ENCODE results near the gene MOB1B.

Gene MOB1B

DNA sequence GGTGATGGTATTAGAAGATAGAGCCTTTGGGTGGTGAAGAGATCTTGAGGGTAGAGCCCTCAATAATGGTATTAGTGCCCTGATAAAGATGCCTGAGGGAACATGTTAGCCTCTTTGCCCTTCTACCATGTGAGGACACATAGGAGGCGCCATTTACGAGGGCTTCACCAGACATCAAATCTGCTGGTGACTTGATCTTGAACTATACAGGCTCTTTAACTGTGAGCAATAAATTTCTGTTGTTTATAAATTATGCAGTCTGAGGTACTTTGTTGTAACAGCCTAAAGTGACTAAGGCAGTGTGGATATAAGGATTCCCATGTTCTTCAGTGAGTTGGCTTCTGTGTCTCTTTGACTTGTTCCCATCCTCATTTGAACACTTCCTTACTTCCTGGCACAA is 11.8 kb downstream of the MOB1B start:
- 94 to 99% methylated on average over 2 of the region's 2 CpGs for WGBS, 2 experiments
- no peaks in the 10 kb centered on the region for H3K4me1 ChIP-seq (ENCODE audit: control insufficient read depth, insufficient read depth, low read length)
- H3K4me3 ChIP-seq (ENCODE audit: insufficient read depth, low read depth, low read length): no peak overlapping the region
- H3K36me3 ChIP-seq (ENCODE audit: control insufficient read depth, insufficient read depth, low read length): no peaks in the 10 kb centered on the region
- H3K9me3 ChIP-seq (ENCODE audit: control insufficient read depth, low read length): no peaks in the 10 kb centered on the region
- no peak overlapping the region for H3K27ac ChIP-seq (ENCODE audit: insufficient read depth, low read depth, low read length, poor library complexity, severe bottlenecking)
- H3K27me3 ChIP-seq (ENCODE audit: control insufficient read depth, insufficient read depth, low read length, poor library complexity, severe bottlenecking): no peaks in the 10 kb centered on the region

DNA sequence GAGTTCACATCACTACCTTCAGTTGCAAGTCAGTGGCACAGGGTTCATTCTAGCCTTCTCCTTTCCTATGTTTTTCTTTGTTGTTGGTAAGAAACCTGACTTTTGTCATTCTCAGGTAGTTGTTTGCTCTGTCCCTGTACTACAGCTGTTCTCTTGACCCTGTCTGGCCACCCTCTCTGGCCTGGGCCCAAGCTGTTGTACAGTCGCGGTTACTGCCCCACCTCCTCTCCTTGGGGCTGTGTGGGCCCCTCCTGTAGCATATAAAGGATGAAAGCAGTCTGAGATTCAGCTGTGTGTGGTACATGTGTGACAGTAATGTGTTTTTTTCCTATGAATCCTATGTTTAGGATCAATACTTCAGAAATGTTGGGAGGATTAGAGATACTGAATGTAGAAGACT is 12.5 kb downstream of the MOB1B start:
- H3K4me3 ChIP-seq (ENCODE audit: insufficient read depth, low read depth, low read length): no peak overlapping the region
- H3K27me3 ChIP-seq (ENCODE audit: control insufficient read depth, insufficient read depth, low read length, poor library complexity, severe bottlenecking): no peaks in the 10 kb centered on the region
- H3K27ac ChIP-seq (ENCODE audit: insufficient read depth, low read depth, low read length, poor library complexity, severe bottlenecking): no peak overlapping the region
- no peaks in the 10 kb centered on the region for H3K36me3 ChIP-seq (ENCODE audit: control insufficient read depth, insufficient read depth, low read length)
- WGBS, 2 experiments: 91 to 95% methylated on average over 2 of the region's 2 CpGs
- H3K4me1 ChIP-seq (ENCODE audit: control insufficient read depth, insufficient read depth, low read length): no peaks in the 10 kb centered on the region
- H3K9me3 ChIP-seq (ENCODE audit: control insufficient read depth, low read length): peaks cover 3% of the 10 kb centered on the region

DNA sequence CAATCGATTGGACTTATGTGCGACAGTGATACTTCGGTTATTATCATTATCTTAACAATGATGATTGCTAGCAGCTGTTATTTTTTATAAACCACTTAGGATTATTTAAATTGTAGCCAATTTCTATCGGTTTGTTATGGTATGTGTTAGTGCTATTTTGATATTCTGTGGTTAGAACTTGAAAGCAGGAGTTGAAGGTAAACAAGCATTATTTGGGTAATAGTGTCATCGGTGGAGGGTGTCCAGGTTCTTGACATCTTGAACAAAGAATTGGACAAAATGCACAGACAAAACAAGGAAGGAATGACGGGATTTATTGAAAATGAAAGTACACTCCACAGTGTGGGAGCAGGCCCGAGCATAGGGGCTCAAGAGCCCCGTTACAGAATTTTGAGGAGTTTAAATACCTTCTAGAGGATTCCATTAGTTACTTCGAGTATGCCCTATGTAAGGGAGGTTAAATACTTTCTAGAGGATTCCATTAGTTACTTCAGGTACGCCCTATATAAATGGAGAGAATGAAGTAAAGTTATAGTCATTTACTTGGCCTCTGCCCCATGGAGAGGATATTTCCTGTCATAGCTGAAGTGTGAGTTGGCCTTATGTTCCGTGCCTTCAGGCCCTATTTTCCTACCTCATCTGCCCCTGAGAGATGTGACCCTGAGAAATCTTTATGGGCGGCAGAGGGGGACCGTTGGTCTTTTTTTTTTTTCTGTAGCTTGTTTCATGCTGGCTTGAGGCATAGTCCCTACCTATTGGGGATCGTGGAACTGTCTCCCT is 13.1 kb downstream of the MOB1B start:
- Histone ChIP-seq H3K4me3 (ENCODE audit: insufficient read depth, low read depth, low read length) (no peak overlapping the region), H3K4me1 (ENCODE audit: control insufficient read depth, insufficient read depth, low read length) (no peaks in the 10 kb centered on the region), H3K36me3 (ENCODE audit: control insufficient read depth, insufficient read depth, low read length) (no peaks in the 10 kb centered on the region), H3K9me3 (ENCODE audit: control insufficient read depth, low read length) (peaks cover 4% of the 10 kb centered on the region), H3K27ac (ENCODE audit: insufficient read depth, low read depth, low read length, poor library complexity, severe bottlenecking) (no peak overlapping the region), H3K27me3 (ENCODE audit: control insufficient read depth, insufficient read depth, low read length, poor library complexity, severe bottlenecking) (no peaks in the 10 kb centered on the region)
- WGBS, 2 experiments: 96 to 97% methylated on average over 13 to 14 of the region's 14 CpGs

DNA sequence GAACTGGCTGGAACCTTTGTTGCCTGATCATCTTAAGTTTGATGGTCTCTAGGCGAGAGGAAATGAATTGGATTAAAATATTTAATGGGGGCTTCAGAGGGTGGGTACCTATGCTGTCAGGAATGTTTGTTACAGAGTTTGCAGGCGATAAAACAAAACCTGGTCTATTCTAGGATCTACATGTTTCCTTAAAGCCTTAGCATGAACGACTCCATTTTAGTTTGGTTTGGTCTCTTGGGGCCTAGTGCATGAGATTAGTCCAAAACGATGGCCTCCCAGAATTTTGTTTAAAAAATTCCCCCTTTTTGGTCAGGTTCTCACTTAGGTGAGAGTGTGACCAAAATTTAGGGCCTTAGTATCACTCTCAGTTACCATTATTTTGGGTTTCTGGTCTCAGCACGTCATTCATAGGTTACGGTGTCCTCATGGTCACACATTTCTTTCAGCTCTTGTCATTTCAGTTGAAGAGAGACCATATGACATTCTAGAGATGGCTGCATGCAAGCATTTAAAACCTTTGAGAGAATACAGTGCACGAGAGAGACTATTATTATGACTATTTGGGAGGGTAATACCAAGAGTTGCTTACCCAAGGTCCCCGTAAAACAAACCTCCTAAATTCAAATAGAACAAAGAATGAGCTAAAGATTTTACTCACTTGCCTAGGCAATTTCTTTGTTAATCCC is 13.8 kb downstream of the MOB1B start:
- 86% methylated on average over 8 of the region's 8 CpGs for WGBS, 2 experiments
- Histone ChIP-seq H3K27ac (ENCODE audit: insufficient read depth, low read depth, low read length, poor library complexity, severe bottlenecking) (no peak overlapping the region), H3K27me3 (ENCODE audit: control insufficient read depth, insufficient read depth, low read length, poor library complexity, severe bottlenecking) (no peaks in the 10 kb centered on the region), H3K4me3 (ENCODE audit: insufficient read depth, low read depth, low read length) (no peak overlapping the region), H3K9me3 (ENCODE audit: control insufficient read depth, low read length) (peaks cover 4% of the 10 kb centered on the region), H3K36me3 (ENCODE audit: control insufficient read depth, insufficient read depth, low read length) (no peaks in the 10 kb centered on the region), H3K4me1 (ENCODE audit: control insufficient read depth, insufficient read depth, low read length) (no peaks in the 10 kb centered on the region)

DNA sequence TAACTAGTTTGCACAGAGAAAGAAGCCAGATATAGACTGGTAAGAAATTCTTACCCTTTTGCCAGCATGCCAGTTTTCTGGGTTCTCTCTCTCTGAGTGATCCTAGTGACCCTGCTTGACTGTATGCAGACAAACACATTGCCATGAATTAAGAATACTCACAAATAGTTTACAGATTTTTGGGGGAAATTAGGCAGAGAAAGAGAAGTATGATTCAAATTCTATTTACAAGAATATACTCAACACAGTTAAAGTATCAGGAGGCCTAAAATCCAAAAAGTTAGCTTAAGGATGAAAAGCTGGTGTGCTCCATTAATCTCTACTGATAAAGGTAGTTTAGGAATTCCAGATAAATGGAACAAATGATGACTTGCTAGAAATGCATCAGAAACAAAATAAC is 18.4 kb downstream of the MOB1B start:
- no peaks in the 10 kb centered on the region for H3K4me1 ChIP-seq (ENCODE audit: control insufficient read depth, insufficient read depth, low read length)
- no peaks in the 10 kb centered on the region for H3K36me3 ChIP-seq (ENCODE audit: control insufficient read depth, insufficient read depth, low read length)
- H3K9me3 ChIP-seq (ENCODE audit: control insufficient read depth, low read length): peaks cover 4% of the 10 kb centered on the region
- no peak overlapping the region for H3K4me3 ChIP-seq (ENCODE audit: insufficient read depth, low read depth, low read length)
- no peaks in the 10 kb centered on the region for H3K27me3 ChIP-seq (ENCODE audit: control insufficient read depth, insufficient read depth, low read length, poor library complexity, severe bottlenecking)
- no peak overlapping the region for H3K27ac ChIP-seq (ENCODE audit: insufficient read depth, low read depth, low read length, poor library complexity, severe bottlenecking)

DNA sequence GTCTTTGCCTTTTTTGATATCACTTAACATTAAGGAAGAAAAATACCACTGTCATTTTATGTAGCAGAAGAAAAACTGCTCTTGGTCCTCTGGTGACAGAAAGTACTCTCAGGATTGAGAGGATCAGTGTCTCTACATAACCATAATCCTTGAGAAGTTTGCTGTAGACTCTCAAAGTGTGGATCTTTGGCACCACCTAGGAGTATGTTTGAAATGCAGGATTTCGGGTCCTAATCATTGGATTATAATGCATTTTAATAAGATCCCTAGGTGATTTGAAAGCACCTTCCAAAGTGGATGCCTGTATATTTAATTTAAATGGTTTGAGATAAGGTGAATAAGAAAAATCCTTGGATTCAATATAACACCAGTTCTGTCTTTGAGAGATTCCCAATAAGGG is 23.2 kb downstream of the MOB1B start:
- Histone ChIP-seq H3K27me3 (ENCODE audit: control insufficient read depth, insufficient read depth, low read length, poor library complexity, severe bottlenecking) (no peaks in the 10 kb centered on the region), H3K9me3 (ENCODE audit: control insufficient read depth, low read length) (no peaks in the 10 kb centered on the region), H3K4me1 (ENCODE audit: control insufficient read depth, insufficient read depth, low read length) (no peaks in the 10 kb centered on the region), H3K27ac (ENCODE audit: insufficient read depth, low read depth, low read length, poor library complexity, severe bottlenecking) (no peak overlapping the region), H3K4me3 (ENCODE audit: insufficient read depth, low read depth, low read length) (no peak overlapping the region), H3K36me3 (ENCODE audit: control insufficient read depth, insufficient read depth, low read length) (no peaks in the 10 kb centered on the region)
- WGBS, 2 experiments: 90 to 100% methylated on average over 1 of the region's 1 CpG

DNA sequence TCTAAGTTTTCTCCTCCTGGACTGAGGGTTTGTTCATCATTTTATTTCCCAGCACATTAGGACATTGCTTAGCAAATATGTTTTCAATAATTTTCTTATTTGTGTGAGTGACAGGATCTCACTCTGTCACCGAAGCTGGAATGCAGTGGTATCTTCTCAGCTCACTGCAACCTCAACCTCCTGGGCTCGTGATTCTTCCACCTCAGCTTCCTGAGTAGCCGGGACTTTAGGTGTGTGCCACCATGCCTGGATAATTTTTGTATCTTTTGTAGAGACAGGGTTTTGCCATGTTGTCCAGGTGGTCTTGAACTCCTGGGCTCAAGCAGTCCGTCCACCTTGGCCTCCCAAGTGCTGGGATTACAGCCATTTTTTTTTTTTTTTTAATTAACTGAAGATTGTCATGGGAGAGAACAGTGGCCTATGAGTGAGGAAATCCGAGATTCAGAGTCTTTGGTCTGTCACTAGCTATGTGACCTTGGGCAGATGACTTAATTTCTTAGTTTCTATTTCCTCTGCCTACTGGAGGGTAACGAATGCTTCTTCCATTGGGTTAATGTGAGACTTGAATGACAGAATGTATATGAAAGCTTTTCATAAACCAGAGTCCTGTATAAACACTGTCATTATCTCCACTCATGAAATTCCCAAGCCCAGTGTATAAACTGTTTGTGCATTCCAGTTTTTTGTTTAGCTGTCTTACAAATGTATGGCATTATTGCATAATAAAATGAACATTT is 23.9 kb downstream of the MOB1B start:
- Histone ChIP-seq H3K4me1 (ENCODE audit: control insufficient read depth, insufficient read depth, low read length) (no peaks in the 10 kb centered on the region), H3K9me3 (ENCODE audit: control insufficient read depth, low read length) (no peaks in the 10 kb centered on the region), H3K4me3 (ENCODE audit: insufficient read depth, low read depth, low read length) (no peak overlapping the region), H3K27me3 (ENCODE audit: control insufficient read depth, insufficient read depth, low read length, poor library complexity, severe bottlenecking) (no peaks in the 10 kb centered on the region), H3K36me3 (ENCODE audit: control insufficient read depth, insufficient read depth, low read length) (no peaks in the 10 kb centered on the region), H3K27ac (ENCODE audit: insufficient read depth, low read depth, low read length, poor library complexity, severe bottlenecking) (no peak overlapping the region)
- 92 to 93% methylated on average over 5 to 6 of the region's 6 CpGs for WGBS, 2 experiments

DNA sequence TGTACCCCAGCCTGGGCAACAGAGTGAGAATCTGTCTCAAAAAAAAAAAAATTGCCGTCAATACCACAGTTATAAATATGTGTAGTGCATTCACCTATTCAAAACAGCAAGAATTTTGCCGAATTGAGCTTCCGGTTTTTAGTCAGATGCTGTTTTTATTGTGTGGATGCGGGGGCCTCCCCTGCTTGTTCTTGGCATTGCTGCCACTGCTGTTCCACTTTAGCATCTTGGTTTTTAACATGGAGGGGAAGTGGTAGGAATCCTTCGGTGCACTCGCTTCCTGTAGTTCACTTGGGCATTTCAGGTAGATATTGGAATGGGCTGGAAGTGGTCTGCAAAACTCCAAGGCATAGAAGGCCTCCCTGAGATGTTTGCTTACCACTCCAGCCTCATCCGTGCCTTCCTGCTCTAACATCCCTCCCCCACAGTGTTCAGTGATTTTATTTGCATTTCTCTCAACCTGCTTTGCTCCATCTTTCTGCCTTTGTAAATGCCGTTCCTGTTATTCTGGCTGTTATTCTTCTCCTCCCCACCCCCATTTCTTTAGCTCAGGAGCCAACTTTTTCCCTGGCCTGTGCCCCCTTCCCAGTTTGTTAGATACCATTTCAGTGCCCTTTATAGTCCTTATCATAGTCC is 25.5 kb downstream of the MOB1B start:
- H3K27me3 ChIP-seq (ENCODE audit: control insufficient read depth, insufficient read depth, low read length, poor library complexity, severe bottlenecking): no peaks in the 10 kb centered on the region
- WGBS, 2 experiments: 87 to 88% methylated on average over 7 to 8 of the region's 8 CpGs
- no peaks in the 10 kb centered on the region for H3K4me1 ChIP-seq (ENCODE audit: control insufficient read depth, insufficient read depth, low read length)
- no peak overlapping the region for H3K27ac ChIP-seq (ENCODE audit: insufficient read depth, low read depth, low read length, poor library complexity, severe bottlenecking)
- no peaks in the 10 kb centered on the region for H3K36me3 ChIP-seq (ENCODE audit: control insufficient read depth, insufficient read depth, low read length)
- H3K4me3 ChIP-seq (ENCODE audit: insufficient read depth, low read depth, low read length): no peak overlapping the region
- H3K9me3 ChIP-seq (ENCODE audit: control insufficient read depth, low read length): no peaks in the 10 kb centered on the region

DNA sequence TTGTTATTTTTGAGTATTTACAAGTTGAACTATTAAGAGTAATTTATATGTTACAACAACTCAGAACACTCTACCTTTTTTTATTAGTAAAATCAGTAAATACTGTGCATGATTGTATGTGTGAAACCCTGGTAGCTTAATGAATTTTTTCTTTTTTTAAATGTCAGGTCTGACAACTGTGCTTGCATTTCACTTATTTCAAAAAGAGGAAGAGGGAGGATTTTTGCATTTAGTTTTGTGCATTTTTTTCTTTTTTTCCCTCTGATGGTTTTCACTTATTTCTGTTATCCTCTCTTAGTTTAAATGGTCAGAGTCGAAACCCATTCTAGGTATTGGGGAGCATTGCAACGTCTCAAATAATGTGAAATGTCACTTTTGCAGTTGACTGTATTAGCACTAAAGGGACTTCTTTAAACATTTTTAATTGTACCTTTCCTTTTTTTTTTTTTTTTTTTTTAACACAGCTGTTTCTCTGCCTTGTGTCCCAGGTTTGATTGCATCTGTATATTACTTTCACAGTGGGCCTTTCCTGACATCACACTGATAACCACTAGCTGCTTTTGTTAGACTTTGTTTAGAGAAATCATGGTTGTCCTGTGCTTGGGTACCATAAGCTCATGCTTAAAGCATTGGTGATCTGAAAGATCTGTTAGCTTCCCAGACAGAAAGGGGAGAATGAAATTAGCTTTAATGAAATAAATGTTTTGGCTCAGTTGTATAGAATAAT is 28.5 kb downstream of the MOB1B start:
- H3K36me3 ChIP-seq (ENCODE audit: control insufficient read depth, insufficient read depth, low read length): no peaks in the 10 kb centered on the region
- no peak overlapping the region for H3K27ac ChIP-seq (ENCODE audit: insufficient read depth, low read depth, low read length, poor library complexity, severe bottlenecking)
- no peaks in the 10 kb centered on the region for H3K4me1 ChIP-seq (ENCODE audit: control insufficient read depth, insufficient read depth, low read length)
- H3K27me3 ChIP-seq (ENCODE audit: control insufficient read depth, insufficient read depth, low read length, poor library complexity, severe bottlenecking): no peaks in the 10 kb centered on the region
- WGBS, 2 experiments: 88 to 97% methylated on average over 2 of the region's 2 CpGs
- H3K4me3 ChIP-seq (ENCODE audit: insufficient read depth, low read depth, low read length): no peak overlapping the region
- no peaks in the 10 kb centered on the region for H3K9me3 ChIP-seq (ENCODE audit: control insufficient read depth, low read length)

Data from ectodermal cell (in vitro differentiated cells).